GM04504 (cell line): ENCODE measurements around the gene TNFSF9.
"Not testable (repeated sequence)": the region's sequence is repeated elsewhere in the genome, so short reads cannot be mapped to it uniquely, and the experiment has no call there.

Experiments used
- DNase-seq: peaks from one replicate; pipeline ENCODE4 v3.0.0-alpha.2; 2012; ENCODE audit warnings: low read depth

The TNFSF9 gene

GRCh38 chr19:6532244-6532999 is 1.6 kb downstream of the TNFSF9 start:
- DNase-seq, result no peak

- no peak for DNase-seq
Observed at GRCh38 chr19:6533000-6533328, 2.1 kb downstream of the TNFSF9 start.

- DNase-seq, result no peak
Observed at GRCh38 chr19:6533746-6534418, 3.1 kb downstream of the TNFSF9 start.

- no peak for DNase-seq
Observed at GRCh38 chr19:6534451-6535093, 3.7 kb downstream of the TNFSF9 start.

- DNase-seq, result no peak
Observed at GRCh38 chr19:6535558-6536137, 4.8 kb downstream of the TNFSF9 start.

GRCh38 chr19:6539514-6539913 is 8.7 kb downstream of the TNFSF9 start:
- DNase-seq, result no peak

GRCh38 chr19:6540918-6541689 is 10.3 kb downstream of the TNFSF9 start:
- DNase-seq, result no peak

- DNase-seq, result no peak
Observed at GRCh38 chr19:6543866-6544347, 13.1 kb downstream of the TNFSF9 start.

- DNase-seq, result not testable (repeated sequence)
Observed at GRCh38 chr19:6550679-6551078, 19.9 kb downstream of the TNFSF9 start.

- DNase-seq, result no peak
Observed at GRCh38 chr19:6551091-6551490, 20.3 kb downstream of the TNFSF9 start.

- no peak for DNase-seq
Observed at GRCh38 chr19:6551607-6552450, 21.0 kb downstream of the TNFSF9 start.

- DNase-seq, result no peak
Observed at GRCh38 chr19:6556043-6556449, 25.2 kb downstream of the TNFSF9 start.

- no peak for DNase-seq
Observed at GRCh38 chr19:6556480-6557195, 25.8 kb downstream of the TNFSF9 start.

- not testable (repeated sequence) for DNase-seq
Observed at GRCh38 chr19:6562437-6562836, 31.6 kb downstream of the TNFSF9 start.

GRCh38 chr19:6564393-6564792 is 33.6 kb downstream of the TNFSF9 start:
- no peak for DNase-seq

- not testable (repeated sequence) for DNase-seq
Observed at GRCh38 chr19:6566727-6567126, 35.9 kb downstream of the TNFSF9 start.

- DNase-seq, result no peak
Observed at GRCh38 chr19:6568010-6568526, 37.2 kb downstream of the TNFSF9 start.

- no peak for DNase-seq
Observed at GRCh38 chr19:6568816-6569215, 38.0 kb downstream of the TNFSF9 start.

GRCh38 chr19:6570764-6571163 is 39.9 kb downstream of the TNFSF9 start:
- no peak for DNase-seq

GRCh38 chr19:6571167-6571566 is 40.3 kb downstream of the TNFSF9 start:
- no peak for DNase-seq
